HG03442 (cell line): Measurements from ENCODE around the gene TXNDC2.

Source experiments
- ATAC-seq: cut with Tn5 transposase; IDR thresholded peaks from one replicate; pipeline ENCODE4 v1.9.1; 2021; ENCODE audit warnings: mild to moderate bottlenecking, moderate library complexity; ENCODE audit not compliant: unreplicated experiment

Gene TXNDC2

GRCh38 chr18:9859232-9859631, 26.5 kb upstream of the TXNDC2 start:
- ATAC-seq: no peak

- ATAC-seq: no peak
Measured at GRCh38 chr18:9860682-9861081, 25.1 kb upstream of the TXNDC2 start.

DNA sequence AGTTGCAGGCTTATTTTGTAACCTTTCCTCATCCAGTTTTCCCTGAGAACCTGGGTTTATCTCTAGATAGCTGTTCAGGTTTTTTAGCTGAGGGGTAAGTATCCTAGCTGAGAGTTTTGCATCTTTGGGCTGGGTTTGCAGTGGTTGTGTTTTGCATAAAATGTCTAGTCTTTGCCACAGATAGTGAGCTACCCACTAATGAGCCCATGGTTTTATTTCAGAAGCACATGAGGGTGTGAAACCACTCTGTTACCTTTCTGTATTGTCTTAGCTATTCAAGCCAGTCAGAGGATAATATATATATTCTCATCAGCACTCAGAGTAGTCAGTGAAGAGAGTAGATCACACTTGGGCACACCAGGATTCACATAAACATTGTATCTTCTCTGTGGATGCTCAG, 24.6 kb upstream of the TXNDC2 start:
- peak; percentile 82 for ATAC-seq

DNA sequence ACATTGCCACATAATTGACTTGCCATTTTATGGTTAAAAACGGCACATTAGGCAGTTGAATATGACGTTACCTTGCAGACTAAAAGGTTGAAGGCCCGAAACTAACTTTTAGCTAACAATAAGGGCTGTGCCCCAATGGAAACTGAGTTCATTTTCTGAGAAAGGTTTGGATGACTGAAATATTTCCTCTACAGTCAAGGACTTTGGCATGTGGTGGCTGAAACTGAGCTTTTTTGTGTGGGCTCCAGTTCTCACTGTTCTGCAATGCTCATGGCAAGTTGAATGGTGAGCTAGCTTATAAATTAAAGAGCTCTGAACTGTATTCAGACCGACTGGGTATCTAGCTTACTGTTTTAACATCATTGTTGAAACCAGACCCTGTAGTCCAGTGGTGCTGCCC, 23.8 kb upstream of the TXNDC2 start:
- ATAC-seq: peak; percentile 68

GRCh38 chr18:9862686-9863085, 23.1 kb upstream of the TXNDC2 start:
- no peak for ATAC-seq

- ATAC-seq: no peak
Measured at GRCh38 chr18:9863282-9863681, 22.5 kb upstream of the TXNDC2 start.

DNA sequence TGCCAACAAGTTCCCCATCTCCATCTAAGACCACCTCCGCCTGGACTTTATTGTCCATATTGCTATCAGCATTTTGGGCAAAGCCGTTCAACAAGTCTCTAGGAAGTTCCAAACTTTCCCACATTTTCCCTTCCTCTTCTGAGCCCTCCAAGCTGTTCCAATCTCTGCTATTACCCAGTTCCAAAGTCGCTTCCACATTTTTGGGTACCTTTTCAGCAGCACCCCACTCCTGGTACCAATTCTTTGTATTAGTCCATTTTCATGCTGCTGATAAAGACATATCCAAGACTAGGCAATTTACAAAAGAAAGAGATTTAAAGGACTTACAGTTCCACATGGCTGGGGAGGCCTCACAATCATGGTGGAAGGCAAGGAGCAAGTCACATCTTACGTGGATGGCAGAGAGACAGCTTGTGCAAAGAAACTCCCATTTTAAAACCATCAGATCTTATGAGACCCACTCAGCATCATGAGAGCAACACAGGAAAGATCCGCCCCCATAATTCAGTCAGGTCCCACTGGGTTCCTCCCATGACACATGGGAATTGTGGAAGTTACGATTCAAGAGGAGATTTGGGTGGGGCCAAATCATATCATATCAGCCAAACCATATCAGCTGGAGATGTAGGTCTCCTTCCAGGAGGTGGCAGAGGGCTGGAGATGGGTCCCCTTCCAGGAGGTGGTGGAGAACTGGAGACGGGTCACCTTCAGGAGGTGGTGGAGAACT, 19.8 kb upstream of the TXNDC2 start:
- no peak for ATAC-seq

GRCh38 chr18:9866627-9867026, 19.1 kb upstream of the TXNDC2 start:
- ATAC-seq: no peak

GRCh38 chr18:9867071-9867594, 18.6 kb upstream of the TXNDC2 start:
- ATAC-seq: no peak

GRCh38 chr18:9868857-9869714, 16.7 kb upstream of the TXNDC2 start:
- ATAC-seq: no peak

GRCh38 chr18:9869715-9870430, 15.9 kb upstream of the TXNDC2 start:
- peak; percentile 75 for ATAC-seq

DNA sequence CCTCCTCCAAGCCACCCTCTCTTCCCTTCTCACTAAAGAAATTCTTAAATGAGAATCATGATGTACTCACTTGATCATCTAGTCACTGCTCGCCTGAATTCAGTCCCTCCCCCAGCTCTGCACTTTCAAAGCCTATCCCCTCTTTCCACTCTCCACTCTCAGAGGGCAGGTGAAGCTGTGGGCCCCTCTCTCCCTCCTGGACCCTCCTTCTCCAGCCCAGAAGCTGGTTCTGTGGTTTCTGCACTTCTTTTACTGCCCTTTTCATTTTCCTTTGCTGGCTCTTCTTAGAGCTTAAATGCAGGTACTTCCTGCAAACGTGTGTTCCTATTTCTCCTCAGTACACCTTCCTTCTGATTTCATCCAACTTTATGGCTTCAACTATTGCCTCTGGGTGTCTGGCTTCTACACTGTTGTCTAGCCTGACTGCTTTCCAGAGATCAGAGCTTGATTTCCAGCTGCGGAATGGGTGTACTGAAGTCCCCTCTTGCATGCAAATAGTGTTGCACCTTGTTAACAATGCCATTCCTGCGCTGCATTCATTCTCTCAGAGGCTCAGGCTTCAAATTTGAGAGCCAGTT, 15.3 kb upstream of the TXNDC2 start:
- no peak for ATAC-seq

GRCh38 chr18:9871244-9871746, 14.5 kb upstream of the TXNDC2 start:
- no peak for ATAC-seq

- ATAC-seq: no peak
Measured at GRCh38 chr18:9872823-9873222, 12.9 kb upstream of the TXNDC2 start.

DNA sequence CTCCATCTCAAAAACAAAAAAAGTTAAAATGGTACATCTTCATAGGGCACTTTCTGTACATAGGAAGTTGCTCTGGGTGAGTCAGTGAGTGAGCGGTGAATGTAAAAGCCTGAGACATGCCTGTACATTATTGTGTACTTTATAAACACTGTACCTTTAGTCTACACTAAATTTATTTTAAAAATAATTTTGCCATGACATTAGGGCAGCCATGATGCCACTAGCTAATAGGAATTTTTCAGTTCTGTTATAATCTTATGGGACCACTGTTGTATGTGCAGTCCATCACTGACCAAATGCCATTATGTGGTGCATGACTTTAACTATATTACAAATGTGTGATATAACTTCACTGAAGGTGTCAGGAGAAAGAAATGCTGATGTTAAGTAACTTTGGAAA, 11.0 kb upstream of the TXNDC2 start:
- ATAC-seq: no peak

GRCh38 chr18:9876212-9876866, 9.4 kb upstream of the TXNDC2 start:
- ATAC-seq: no peak

- no peak for ATAC-seq
Measured at GRCh38 chr18:9876867-9877654, 8.7 kb upstream of the TXNDC2 start.

GRCh38 chr18:9877655-9878014, 8.1 kb upstream of the TXNDC2 start:
- no peak for ATAC-seq

DNA sequence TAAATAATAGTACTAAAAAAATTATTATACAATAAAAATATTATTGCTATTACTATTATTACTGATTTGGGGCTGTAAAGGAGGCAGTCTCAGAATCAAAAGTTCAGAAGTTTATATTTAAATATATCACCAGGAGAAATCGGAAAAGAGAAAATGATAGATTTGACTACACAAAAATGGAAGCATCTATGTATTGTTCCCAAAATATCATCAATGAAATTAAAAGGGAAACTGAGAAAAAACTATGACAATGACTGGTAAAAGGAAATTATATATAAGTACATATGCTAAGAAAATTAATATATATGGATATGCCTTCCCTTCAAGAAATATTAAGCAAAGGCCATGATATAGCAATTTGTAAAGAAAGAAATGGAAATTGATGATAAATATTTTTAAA, 7.7 kb upstream of the TXNDC2 start:
- ATAC-seq: no peak
